Measurements from ENCODE around the gene NPR1.

Gene NPR1

GRCh38 chr1:153684892-153685291, 6.4 kb downstream of the NPR1 start:
- Histone ChIP-seq H3K27ac (ENCODE audit: low read depth, low read length) (no peak overlapping the region), H3K9ac (ENCODE audit: low read depth, low read length) (no peak overlapping the region), H3K4me3 (ENCODE audit: low read depth, low read length) (no peak overlapping the region), H3K4me1 (ENCODE audit: control insufficient read depth, insufficient read depth, low read length) (peaks cover 4% of the 10 kb centered on the region), H3K36me3 (ENCODE audit: control insufficient read depth, insufficient read depth, low read length) (0 out of 2 replicates have a peak, but pooled peaks cover 3% of the 10 kb centered on the region), H3K27me3 (ENCODE audit: control insufficient read depth, insufficient read depth, low read length) (peaks cover 19% of the 10 kb centered on the region), H3K9me3 (ENCODE audit: control insufficient read depth, insufficient read depth, low read length) (no peaks in the 10 kb centered on the region)

- Histone ChIP-seq H3K9me3 (ENCODE audit: control insufficient read depth, insufficient read depth, low read length) (no peaks in the 10 kb centered on the region), H3K27me3 (ENCODE audit: control insufficient read depth, insufficient read depth, low read length) (peaks cover 10% of the 10 kb centered on the region), H3K4me3 (ENCODE audit: low read depth, low read length) (no peak overlapping the region), H3K36me3 (ENCODE audit: control insufficient read depth, insufficient read depth, low read length) (0 out of 2 replicates have a peak, but pooled peaks cover 3% of the 10 kb centered on the region), H3K27ac (ENCODE audit: low read depth, low read length) (no peak overlapping the region), H3K9ac (ENCODE audit: low read depth, low read length) (no peak overlapping the region), H3K4me1 (ENCODE audit: control insufficient read depth, insufficient read depth, low read length) (no peaks in the 10 kb centered on the region)
Measured at GRCh38 chr1:153685544-153686340, 7.3 kb downstream of the NPR1 start.

GRCh38 chr1:153687346-153688125, 9.0 kb downstream of the NPR1 start:
- H3K27me3 ChIP-seq (ENCODE audit: control insufficient read depth, insufficient read depth, low read length) = no peaks in the 10 kb centered on the region

GRCh38 chr1:153688276-153688675, 9.8 kb downstream of the NPR1 start:
- H3K27me3 ChIP-seq (ENCODE audit: control insufficient read depth, insufficient read depth, low read length) = no peaks in the 10 kb centered on the region
- no peak overlapping the region for H3K9ac ChIP-seq (ENCODE audit: low read depth, low read length)
- H3K4me3 ChIP-seq (ENCODE audit: low read depth, low read length) = no peak overlapping the region

More at GRCh38 chr1:153687346-153688125, 9.0 kb downstream of the NPR1 start:
- Histone ChIP-seq H3K9me3 (ENCODE audit: control insufficient read depth, insufficient read depth, low read length) (no peaks in the 10 kb centered on the region), H3K27ac (ENCODE audit: low read depth, low read length) (no peak overlapping the region), H3K4me1 (ENCODE audit: control insufficient read depth, insufficient read depth, low read length) (no peaks in the 10 kb centered on the region), H3K4me3 (ENCODE audit: low read depth, low read length) (no peak overlapping the region), H3K9ac (ENCODE audit: low read depth, low read length) (no peak overlapping the region), H3K36me3 (ENCODE audit: control insufficient read depth, insufficient read depth, low read length) (0 out of 2 replicates have a peak, but pooled peaks cover 3% of the 10 kb centered on the region)

GRCh38 chr1:153688736-153689328, 10.3 kb downstream of the NPR1 start:
- Histone ChIP-seq H3K27ac (ENCODE audit: low read depth, low read length) (no peak overlapping the region), H3K9me3 (ENCODE audit: control insufficient read depth, insufficient read depth, low read length) (no peaks in the 10 kb centered on the region), H3K4me1 (ENCODE audit: control insufficient read depth, insufficient read depth, low read length) (no peaks in the 10 kb centered on the region), H3K36me3 (ENCODE audit: control insufficient read depth, insufficient read depth, low read length) (0 out of 2 replicates have a peak, but pooled peaks cover 3% of the 10 kb centered on the region), H3K9ac (ENCODE audit: low read depth, low read length) (no peak overlapping the region), H3K4me3 (ENCODE audit: low read depth, low read length) (no peak overlapping the region), H3K27me3 (ENCODE audit: control insufficient read depth, insufficient read depth, low read length) (no peaks in the 10 kb centered on the region)

More at GRCh38 chr1:153688276-153688675, 9.8 kb downstream of the NPR1 start:
- Histone ChIP-seq H3K36me3 (ENCODE audit: control insufficient read depth, insufficient read depth, low read length) (0 out of 2 replicates have a peak, but pooled peaks cover 3% of the 10 kb centered on the region), H3K4me1 (ENCODE audit: control insufficient read depth, insufficient read depth, low read length) (no peaks in the 10 kb centered on the region), H3K9me3 (ENCODE audit: control insufficient read depth, insufficient read depth, low read length) (no peaks in the 10 kb centered on the region), H3K27ac (ENCODE audit: low read depth, low read length) (no peak overlapping the region)

GRCh38 chr1:153693466-153693865, 15.0 kb downstream of the NPR1 start:
- H3K4me3 ChIP-seq (ENCODE audit: low read depth, low read length) = no peak overlapping the region
- H3K27me3 ChIP-seq (ENCODE audit: control insufficient read depth, insufficient read depth, low read length) = no peaks in the 10 kb centered on the region
- H3K36me3 ChIP-seq (ENCODE audit: control insufficient read depth, insufficient read depth, low read length) = no peaks in the 10 kb centered on the region
- no peak overlapping the region for H3K27ac ChIP-seq (ENCODE audit: low read depth, low read length)
- no peaks in the 10 kb centered on the region for H3K9me3 ChIP-seq (ENCODE audit: control insufficient read depth, insufficient read depth, low read length)
- peaks cover 18% of the 10 kb centered on the region for H3K4me1 ChIP-seq (ENCODE audit: control insufficient read depth, insufficient read depth, low read length)
- H3K9ac ChIP-seq (ENCODE audit: low read depth, low read length) = no peak overlapping the region

- no peaks in the 10 kb centered on the region for H3K36me3 ChIP-seq (ENCODE audit: control insufficient read depth, insufficient read depth, low read length)
- no peaks in the 10 kb centered on the region for H3K9me3 ChIP-seq (ENCODE audit: control insufficient read depth, insufficient read depth, low read length)
- no peak overlapping the region for H3K9ac ChIP-seq (ENCODE audit: low read depth, low read length)
- H3K27ac ChIP-seq (ENCODE audit: low read depth, low read length) = peak overlapping the region; percentile 78
- no peak overlapping the region for H3K4me3 ChIP-seq (ENCODE audit: low read depth, low read length)
- peaks cover 24% of the 10 kb centered on the region for H3K4me1 ChIP-seq (ENCODE audit: control insufficient read depth, insufficient read depth, low read length)
- no peaks in the 10 kb centered on the region for H3K27me3 ChIP-seq (ENCODE audit: control insufficient read depth, insufficient read depth, low read length)
Measured at GRCh38 chr1:153696741-153697140, 18.3 kb downstream of the NPR1 start.

GRCh38 chr1:153697191-153698019, 18.9 kb downstream of the NPR1 start:
- Histone ChIP-seq H3K27me3 (ENCODE audit: control insufficient read depth, insufficient read depth, low read length) (no peaks in the 10 kb centered on the region), H3K4me3 (ENCODE audit: low read depth, low read length) (no peak overlapping the region), H3K36me3 (ENCODE audit: control insufficient read depth, insufficient read depth, low read length) (no peaks in the 10 kb centered on the region), H3K4me1 (ENCODE audit: control insufficient read depth, insufficient read depth, low read length) (peaks cover 24% of the 10 kb centered on the region), H3K9me3 (ENCODE audit: control insufficient read depth, insufficient read depth, low read length) (no peaks in the 10 kb centered on the region), H3K27ac (ENCODE audit: low read depth, low read length) (peak overlapping the region; percentile 78), H3K9ac (ENCODE audit: low read depth, low read length) (no peak overlapping the region)

- H3K9ac ChIP-seq (ENCODE audit: low read depth, low read length) = no peak overlapping the region
- H3K27me3 ChIP-seq (ENCODE audit: control insufficient read depth, insufficient read depth, low read length) = no peaks in the 10 kb centered on the region
- peak overlapping the region; percentile 22; the same call in 1 of the 2 replicates for H3K4me3 ChIP-seq (ENCODE audit: low read depth, low read length)
- H3K27ac ChIP-seq (ENCODE audit: low read depth, low read length) = peak overlapping the region; percentile 78
- peaks cover 24% of the 10 kb centered on the region for H3K4me1 ChIP-seq (ENCODE audit: control insufficient read depth, insufficient read depth, low read length)
- no peaks in the 10 kb centered on the region for H3K36me3 ChIP-seq (ENCODE audit: control insufficient read depth, insufficient read depth, low read length)
- H3K9me3 ChIP-seq (ENCODE audit: control insufficient read depth, insufficient read depth, low read length) = no peaks in the 10 kb centered on the region
Measured at GRCh38 chr1:153698020-153698922, 19.8 kb downstream of the NPR1 start.

All from HUES48 (cell line).